NCI-H1105 treated with DMSO at 0.1 percent for 48 hours (cell line): Measurements from ENCODE around the gene NLGN1.

Source experiments
- DNase-seq: peaks from one replicate; lab custom pipeline; 2025; lab: John Stamatoyannopoulos, UW

The NLGN1 gene

DNA sequence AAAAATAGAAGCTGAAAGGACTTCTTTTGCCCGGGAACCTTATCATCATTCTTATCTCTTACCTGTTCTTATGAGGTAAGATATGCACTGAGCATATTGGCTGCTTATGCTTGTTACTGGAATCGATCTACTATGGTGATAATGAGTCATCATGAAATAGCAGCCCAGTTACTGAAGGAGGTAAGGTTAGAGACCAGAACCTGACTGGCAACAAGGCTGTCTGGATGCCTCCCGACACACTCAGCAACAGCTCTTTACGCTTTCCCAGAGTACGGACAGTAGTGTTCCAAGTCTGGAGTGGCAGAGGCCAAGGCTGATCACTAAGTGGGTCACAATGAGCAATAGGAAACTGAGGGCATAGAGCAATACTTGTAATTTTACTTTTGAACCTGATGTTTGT, 314.1 kb downstream of the NLGN1 start:
- DNase-seq: peak; percentile 42

DNA sequence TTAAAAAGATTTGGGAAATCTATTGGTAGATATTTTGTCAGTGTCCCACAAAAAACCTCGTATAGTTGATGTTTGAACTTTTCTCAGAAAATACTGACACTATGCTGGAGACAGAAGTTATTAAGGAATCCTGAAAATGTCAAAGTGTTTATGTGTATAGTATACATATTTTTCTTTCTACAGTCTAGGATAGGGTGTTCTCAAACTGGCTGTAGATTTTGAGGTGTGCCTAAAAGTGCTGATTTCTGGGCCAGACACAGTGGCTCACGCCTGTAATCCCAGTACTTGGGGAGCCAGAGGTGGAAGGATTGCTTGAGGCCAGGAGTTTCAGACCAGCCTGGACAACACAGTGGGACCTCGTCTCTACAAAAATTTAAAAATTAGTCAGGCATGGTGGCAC, 322.0 kb downstream of the NLGN1 start:
- DNase-seq: no peak

DNA sequence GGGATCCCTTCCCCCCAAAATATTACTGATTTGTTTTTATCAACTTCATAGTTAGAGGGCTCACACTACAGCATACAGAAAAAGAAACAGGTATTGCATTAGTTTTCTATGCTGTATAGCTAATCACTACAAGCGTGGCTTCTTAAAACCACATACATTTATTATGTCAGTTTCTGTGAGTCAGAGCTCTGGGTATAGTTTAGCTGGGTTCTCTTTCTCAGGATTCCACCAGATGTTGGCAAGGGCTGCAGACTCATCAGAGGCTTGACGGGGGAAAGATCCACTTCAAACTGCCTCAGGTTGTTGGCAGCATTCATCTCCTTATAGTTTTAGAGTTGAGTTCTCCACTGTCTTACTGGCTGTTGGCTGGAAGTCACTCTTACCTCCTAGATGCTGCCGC, 328.0 kb downstream of the NLGN1 start:
- DNase-seq: no peak

DNA sequence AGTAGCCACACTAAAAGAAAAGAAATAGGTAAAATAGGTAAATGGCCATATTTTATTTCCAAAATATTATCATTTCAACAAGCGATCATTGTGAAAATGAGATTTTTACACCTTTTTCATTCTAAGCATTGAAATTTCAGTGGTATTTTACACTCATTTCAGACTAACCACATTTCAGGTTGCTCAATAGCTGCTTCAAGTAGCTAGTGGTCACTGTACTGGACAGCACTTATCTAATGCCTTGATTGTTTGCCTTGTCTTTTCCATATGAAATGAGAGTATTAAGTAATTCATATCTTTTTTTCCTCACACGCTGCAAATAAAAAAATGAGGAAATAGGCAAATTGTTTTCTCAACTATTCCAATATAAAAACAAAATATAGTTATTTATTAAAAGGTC, 332.8 kb downstream of the NLGN1 start:
- DNase-seq: no peak

DNA sequence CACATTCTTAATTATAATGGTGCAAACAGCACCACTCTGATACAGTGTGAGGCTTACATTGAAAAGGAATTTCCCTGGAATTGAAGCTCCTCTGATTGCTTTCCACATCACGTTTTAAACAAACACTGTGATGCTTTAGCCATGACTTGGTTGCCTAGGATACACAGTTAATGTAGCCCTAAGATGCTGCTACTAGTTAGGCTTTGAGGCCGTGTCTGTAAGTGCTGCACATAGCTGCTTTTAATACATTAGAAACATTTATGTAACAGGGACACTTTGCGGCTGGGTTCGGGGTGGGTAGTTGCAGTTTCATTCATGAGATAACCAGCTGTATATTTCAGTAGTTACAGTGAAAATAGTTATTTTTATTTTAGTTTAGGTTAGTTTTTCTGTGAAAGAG, 334.7 kb downstream of the NLGN1 start:
- DNase-seq: peak; percentile 30

DNA sequence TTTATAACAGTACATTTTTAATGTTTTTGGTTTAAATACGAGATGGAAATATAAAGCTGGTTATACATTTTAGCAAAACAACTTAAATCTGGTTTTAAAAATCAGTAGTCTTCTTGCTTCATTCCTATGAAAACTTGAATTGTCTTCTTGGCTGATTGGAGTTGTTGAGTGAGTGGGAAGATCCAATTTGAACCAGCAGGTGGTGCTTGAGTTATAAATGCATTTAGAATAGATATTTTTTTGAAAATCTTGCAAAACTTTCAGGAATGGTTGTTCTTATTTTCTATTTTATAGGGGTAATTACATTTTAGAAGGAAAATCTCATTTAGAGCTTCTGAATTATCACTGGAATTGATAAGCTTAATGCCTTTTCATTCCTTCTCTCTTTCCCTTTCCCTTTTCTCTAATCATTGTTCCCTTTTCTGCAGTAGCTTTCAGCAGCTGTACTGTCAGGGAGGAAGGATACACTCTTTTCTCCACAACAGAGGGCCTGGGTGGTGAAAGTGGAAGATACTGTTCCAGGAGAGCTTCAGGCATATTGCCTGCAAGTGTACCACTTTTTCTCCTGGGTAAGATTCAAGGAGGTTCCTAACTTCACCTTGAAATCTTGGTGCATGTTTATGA, 335.6 kb downstream of the NLGN1 start:
- peak; percentile 44 for DNase-seq

DNA sequence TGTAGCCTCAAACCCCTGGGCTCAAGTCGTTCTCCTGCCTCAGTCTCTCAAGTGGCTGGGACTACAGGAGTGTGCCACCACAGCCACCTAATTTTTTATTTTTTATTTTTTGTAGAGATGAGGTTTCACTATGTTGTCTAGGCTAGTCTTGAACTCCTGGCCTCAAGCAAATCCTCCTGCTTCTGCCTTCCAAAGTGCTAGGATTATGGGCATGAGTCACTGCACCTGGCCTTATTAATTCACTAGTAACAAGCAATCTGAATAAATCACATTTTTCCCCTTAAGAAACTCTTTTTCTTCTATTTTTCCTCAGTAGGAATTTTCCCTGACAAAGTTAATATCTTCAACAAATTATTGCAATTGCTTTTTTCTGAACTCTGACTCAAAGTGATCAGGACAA, 336.9 kb downstream of the NLGN1 start:
- DNase-seq: no peak

DNA sequence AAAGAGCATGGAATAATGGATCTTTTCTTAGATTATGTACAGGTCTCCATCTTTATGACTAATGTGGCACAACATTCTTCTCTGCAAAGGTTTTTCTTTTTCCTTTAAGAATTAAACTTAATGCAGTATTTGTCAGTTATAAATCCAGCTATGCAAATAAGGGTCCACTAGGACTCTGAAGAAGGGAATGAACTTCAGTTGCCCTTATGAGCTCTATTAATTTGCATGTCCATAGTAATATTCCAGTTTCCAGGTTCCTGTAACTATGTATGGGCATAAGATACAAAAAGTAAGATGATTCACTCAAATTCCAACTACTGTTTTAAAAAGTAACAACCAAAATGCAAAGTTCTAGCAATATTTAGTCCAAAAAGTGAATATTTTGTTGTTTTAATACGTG, 337.4 kb downstream of the NLGN1 start:
- DNase-seq: no peak

DNA sequence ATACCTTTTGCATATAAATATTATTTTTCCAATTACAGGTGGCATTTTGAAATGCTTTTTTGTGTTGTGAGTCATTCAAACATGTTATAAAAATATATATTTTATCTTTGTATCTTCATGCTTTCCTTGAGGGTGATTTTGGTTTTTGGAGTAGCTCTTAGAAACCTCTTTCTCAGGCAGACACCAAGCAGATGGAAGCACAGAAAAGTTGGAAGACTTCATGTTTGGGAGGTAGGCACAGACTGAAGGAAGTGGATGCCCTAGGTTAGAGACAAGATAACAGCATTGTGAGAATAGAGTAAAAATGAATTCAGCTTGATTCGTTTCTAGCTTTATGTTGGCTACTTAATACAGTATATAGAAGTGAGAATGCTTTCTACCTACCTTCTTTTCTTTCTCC, 338.3 kb downstream of the NLGN1 start:
- no peak for DNase-seq

DNA sequence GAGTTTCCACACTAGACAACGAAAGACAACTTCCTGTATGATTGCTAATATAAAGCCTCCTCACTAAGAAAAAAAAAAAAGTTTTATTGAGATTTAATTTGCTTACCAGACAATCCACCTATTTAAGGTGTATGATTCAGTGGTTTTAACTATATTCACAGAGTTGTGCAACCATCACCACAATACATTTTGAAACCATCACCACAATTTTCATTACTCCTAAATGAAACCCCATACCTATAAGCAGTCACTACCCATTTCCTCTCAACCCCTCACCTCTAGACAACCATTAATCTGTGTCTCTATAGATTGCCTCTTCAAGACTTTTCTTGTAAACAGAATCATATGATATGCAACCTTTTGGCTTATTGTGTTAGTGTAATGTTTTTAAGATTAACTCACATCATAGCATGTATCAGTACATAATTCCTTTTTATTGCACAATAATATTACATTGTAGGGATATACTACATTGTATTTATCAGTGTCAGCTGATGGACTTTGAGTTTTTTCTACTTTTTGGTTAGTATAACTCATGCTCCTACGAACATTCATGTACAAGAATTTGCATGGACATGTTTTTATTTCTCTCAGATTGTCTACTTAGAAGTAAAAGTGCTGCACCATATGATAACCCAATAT, 339.7 kb downstream of the NLGN1 start:
- no peak for DNase-seq

DNA sequence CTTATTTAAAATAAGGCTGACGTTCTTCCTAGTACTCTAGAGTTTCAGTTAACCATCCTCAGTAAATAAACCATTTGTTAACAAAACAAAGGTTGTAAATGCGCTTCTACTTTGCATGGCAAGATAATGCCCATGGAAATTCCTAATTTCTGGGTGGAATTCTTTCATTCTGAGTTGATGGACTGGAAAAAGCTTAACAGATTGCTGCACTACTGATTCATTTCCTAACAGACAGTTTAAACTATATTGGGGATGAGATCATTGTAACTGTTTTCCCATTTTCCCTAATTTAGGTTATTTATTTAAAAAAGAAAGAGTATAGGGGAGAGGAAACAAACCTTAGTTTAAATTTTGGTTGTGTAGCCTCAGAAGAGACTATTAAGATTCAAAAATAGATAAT, 342.2 kb downstream of the NLGN1 start:
- no peak for DNase-seq

DNA sequence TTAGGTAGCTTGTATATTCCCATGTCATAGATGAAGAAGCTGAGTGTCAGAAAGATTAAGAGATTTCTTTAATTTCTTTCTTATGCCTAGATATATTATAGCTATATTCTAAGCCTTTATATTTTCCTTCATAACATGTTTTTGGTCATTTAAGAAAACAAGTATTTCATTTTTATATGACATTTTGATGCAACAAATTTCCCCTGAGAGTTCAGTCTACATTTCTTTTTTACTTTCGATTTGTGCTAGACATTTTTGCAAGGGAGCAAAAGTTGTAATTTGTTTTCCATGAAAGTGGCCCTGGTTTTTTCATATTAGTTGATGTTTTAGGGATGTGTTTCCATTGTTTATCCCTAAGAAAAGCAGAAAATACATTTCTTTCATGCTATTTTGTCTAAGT, 344.9 kb downstream of the NLGN1 start:
- DNase-seq: no peak

DNA sequence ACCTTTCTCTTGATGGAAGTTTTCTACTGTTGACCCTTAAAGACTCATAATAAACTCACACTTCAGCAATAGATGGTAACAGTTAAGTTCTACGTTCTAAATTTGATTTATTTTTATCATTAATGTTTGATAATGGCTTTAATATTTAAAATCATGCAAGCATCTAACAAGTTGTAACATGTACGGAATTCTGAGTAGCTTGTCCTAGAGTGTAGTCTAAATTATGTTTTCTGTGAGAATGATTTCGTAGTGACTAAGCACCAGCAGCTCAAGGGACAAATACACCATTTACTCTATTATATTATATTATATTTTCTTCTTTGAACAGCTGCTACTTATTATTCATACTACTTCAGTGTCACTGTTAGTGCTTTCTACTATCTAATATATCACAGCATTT, 345.6 kb downstream of the NLGN1 start:
- DNase-seq: peak; percentile 75

DNA sequence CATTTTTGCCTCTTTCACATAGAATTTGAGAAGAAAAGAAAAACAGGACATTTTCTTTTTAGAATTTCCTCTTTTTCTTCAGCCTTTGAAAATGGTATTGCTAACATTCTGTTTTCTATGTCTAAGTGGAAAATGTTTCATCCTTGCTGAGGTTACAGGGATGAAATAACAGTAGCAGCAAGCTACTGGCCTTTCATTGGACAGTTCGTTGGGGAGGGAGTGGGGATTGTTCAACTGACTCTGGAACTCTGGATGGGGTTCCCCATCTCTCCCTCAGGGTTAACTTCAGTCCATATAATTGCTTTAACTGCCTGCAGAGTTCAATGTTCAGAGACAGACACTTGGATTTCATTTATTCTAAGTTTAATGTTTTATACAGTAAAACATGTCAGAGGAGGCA, 346.0 kb downstream of the NLGN1 start:
- DNase-seq: peak; percentile 33

DNA sequence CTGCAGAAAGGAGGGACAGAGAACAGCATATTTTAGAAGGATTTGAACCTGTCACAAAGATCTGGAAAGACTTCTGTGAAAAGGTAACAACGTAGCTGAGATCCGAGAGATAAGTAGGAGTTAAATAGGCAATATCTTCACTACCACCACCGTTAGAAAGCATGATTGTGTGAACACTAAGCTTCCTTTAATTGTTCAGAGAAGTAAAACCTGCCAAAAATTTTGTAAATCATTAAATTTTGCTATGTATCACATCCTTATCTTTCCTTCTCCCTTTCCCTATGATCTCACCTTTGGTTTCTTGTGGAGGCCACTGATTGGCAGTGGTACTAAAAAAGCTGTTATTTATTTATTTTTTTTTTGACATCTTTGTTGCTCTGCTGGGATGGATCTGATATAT, 346.9 kb downstream of the NLGN1 start:
- no peak for DNase-seq

DNA sequence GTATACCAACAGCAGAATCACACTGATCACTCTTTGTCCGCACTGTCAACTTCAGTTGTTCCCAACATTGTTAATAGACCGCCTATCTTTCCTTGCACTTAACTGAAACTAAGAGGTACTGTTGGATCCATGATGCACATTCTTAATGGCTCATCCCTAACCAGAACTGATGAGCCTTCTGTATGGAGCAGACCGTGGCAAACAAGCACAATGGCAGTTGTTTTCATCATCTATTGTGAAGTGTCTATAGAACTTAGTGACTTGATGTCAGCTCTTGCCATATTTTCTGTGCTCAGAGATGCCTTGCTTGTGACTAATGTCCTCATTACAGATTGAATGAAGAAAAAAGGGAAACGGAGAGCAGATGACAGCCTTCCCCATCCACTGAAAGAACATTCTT, 347.4 kb downstream of the NLGN1 start:
- no peak for DNase-seq

DNA sequence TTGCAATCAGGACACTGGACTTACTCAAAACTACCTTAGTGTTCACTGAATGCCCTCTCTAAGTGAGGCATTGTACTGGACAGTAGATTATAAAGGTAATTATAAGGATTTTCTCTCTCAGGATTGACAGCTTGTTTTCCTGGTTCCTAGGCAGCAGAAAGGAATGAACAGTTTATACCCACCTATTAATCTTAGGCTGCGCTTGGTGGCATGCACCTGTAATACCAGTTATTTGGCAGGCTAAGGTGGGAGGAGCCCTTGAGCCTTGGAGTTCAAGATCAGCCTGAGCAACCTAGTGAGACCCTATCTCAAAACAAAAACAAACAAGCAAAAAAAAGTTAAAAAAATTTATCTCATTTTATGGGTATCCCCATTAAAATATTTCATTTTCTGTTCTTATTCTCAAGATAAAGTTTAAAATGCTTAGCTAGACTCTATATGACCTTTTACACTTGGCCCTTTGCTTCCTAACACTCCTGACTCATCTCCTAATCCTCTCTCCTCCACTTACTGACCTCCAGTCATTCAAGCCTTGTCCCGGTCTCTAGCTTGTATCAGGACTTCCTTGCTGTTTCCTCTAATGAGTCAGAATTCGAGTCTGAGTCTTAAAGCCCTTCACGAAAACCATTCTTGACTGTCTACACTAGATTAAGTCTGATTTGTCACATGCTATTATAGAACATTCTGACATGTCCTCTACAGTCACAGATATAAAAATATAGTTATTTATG, 348.6 kb downstream of the NLGN1 start:
- DNase-seq: no peak

DNA sequence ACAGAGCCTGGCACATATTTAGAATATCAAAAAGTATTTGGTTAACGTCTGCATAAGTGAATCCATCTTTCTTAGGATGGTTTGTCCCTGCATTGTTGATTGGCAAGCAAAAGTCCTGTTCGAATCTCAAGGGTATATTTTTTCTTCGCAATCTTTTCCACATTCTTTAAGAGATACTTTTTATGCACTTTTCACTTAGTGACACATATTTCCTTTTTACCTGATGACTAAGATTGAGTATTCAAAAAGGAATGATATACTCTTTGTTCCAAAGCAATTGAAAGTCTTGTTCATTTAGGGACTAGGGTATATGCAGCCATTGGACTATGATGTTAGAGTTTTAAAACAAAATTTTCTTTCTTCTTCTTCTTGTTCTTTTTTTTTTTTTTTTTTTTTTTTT, 349.9 kb downstream of the NLGN1 start:
- DNase-seq: no peak

DNA sequence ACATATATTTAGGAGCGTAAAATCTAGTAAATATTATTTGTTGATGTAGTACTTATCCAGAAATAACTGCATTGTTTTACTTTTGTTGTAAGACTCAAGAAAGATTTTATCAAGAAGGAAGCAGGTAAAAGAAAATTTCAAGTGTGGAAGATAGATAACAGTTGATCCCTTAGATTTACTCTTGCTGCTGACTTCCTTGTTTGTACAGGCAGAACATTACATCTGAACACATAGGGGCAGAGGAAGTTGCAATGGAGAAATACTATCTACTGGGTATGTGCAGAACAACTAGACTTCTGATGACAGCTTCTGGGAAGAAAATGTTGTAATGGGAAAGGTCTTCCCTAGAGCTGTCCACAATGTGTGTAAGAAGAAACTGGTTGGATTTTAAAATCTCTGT, 350.6 kb downstream of the NLGN1 start:
- no peak for DNase-seq

DNA sequence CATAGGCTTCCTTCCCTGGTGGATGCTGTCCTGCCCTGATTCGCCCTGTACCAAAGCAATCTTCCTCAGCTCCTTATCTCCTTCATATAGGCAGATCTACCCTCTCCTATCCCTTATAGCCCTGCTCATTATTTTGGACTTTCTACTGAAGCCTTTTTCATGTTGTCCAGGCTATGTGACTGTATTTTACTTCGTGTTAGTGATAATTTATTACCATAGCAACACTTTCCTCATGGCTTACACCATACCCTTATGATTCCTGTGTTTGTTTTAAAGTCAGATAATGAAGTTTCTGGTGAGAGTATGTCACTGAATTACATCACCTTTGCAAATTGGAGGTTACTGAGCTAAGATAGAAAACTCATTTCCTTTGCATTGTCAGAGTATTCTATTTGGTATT, 352.6 kb downstream of the NLGN1 start:
- DNase-seq: no peak

DNA sequence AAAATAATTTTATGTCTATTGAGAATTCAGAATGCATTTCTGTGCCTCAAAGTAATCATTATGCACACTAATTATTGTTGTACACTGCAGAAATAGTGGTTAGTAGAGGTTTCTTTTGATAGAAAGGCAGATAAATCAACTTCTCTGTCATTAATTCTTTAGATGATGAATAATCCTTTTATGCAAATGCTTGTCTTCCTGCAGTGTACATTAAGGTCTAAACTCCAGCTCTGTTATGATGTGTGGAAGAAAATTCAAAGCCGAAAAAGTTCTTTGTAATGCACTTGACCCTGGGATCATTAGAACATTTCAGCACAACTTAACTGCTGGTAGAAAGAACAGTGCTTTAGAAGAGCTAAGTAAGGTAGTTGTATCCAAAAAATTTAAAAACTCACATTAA, 353.0 kb downstream of the NLGN1 start:
- no peak for DNase-seq

DNA sequence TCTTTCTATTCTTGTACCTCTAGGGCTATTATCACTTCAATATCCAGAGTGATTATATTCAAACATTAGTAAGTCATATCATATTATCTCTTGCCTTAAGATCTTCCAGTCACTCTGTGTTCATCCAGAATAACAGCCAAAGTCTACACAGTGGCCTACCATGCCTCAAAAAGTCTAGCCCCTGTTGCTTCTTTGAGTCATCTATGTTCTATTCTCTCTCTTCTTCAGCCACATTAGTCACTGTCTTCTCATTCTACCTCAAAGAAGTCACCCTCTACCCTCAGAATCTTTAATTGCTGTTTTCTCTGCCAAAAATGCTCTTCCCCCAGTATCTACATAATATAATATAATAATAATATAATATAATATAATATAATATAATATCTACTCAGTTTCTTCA, 356.0 kb downstream of the NLGN1 start:
- DNase-seq: no peak

DNA sequence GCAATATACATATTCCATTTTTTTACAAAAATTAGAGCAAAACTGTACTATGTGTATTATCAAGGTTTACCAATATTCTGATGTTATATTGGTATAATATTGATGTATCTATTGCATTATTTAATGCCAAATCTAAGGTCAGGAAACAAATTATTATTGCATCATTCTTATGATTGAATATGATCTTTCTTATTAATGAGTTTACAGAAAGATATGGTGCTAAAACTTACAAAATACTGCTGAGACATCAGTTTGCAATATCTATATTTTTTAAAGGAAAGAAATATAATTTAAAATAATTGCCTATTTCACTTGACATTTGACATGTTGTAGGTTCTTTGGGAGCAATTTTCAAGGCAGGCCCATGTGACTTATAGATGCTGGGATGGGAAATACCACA, 357.6 kb downstream of the NLGN1 start:
- DNase-seq: no peak

DNA sequence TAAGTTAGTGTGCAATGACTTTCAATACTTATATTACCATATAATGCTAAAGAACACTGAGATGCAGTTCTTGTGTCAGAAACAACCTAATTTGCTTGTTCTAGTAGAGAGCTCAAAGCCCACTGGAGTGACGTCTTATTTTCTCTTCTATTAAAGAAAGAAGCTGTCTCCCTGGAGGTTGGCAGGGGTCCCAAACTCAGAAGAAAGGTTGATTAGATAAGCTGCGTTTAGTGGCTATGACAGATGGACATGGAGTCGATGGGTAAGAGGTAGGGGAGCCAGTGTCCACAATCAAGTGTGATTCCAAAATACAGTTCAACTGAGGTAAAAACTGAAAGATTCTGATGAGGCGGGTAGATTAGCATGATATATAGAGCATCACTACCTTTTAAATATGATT, 363.6 kb downstream of the NLGN1 start:
- no peak for DNase-seq
